Activated CD8-positive, alpha-beta memory T cell treated with anti-CD3 and anti-CD28 coated beads for 36 hours (primary cell): ENCODE measurements around the gene NALCN. TPM values are rescaled to one million over a fixed set of nuclear protein-coding genes. Genes with fewer than 3 reads are reported as not detected.

ENCODE experiments used
- CTCF ChIA-PET: fragments of 350-600 bp; sonication (Branson Sonifier 250); formaldehyde crosslinking; loops from one replicate; lab custom pipeline; 2021; ENCODE audit warnings: antibody characterized with exemption; lab: Charles Lee
- POLR2A ChIA-PET: fragments of 350-600 bp; sonication (Branson Sonifier 250); formaldehyde crosslinking; loops from one replicate; lab custom pipeline; 2021; ENCODE audit warnings: antibody characterized with exemption; lab: Charles Lee
- total RNA-seq, 2 experiments: library from RNA; stranded (reverse); gene quantifications; one replicate each; pipeline ENCODE4 v1.2.3, GENCODE V29; 2021

The NALCN gene
- total RNA-seq, 2 experiments from 2014 or later = not detected

- ChIA-PET POLR2A (no interaction called here), CTCF (no interaction called here)
These were observed 115.3 kb downstream of the NALCN start for GRCh38 chr13:101301053-101301452.

- CTCF ChIA-PET = no interaction called here
- POLR2A ChIA-PET = no interaction called here
These were observed 115.8 kb downstream of the NALCN start for GRCh38 chr13:101300531-101300930.

- ChIA-PET CTCF (no interaction called here), POLR2A (no interaction called here)
These were observed 117.8 kb downstream of the NALCN start for GRCh38 chr13:101298517-101298916.

GRCh38 chr13:101297794-101298193 is 118.5 kb downstream of the NALCN start:
- CTCF ChIA-PET = no interaction called here
- POLR2A ChIA-PET = no interaction called here

- CTCF ChIA-PET = no interaction called here
- POLR2A ChIA-PET = no interaction called here
These were observed 123.6 kb downstream of the NALCN start for GRCh38 chr13:101292711-101293110.

GRCh38 chr13:101291646-101292515 is 124.4 kb downstream of the NALCN start:
- ChIA-PET CTCF (no interaction called here), POLR2A (no interaction called here)

- ChIA-PET CTCF (no interaction called here), POLR2A (no interaction called here)
These were observed 125.1 kb downstream of the NALCN start for GRCh38 chr13:101291206-101291605.

GRCh38 chr13:101289764-101290163 is 126.5 kb downstream of the NALCN start:
- ChIA-PET CTCF (no interaction called here), POLR2A (no interaction called here)

GRCh38 chr13:101283782-101284181 is 132.5 kb downstream of the NALCN start:
- CTCF ChIA-PET = no interaction called here
- POLR2A ChIA-PET = no interaction called here

GRCh38 chr13:101272886-101273285 is 143.4 kb downstream of the NALCN start:
- ChIA-PET POLR2A (no interaction called here), CTCF (no interaction called here)

- ChIA-PET CTCF (no interaction called here), POLR2A (no interaction called here)
These were observed 144.5 kb downstream of the NALCN start for GRCh38 chr13:101271681-101272245.

GRCh38 chr13:101267656-101268055 is 148.7 kb downstream of the NALCN start:
- CTCF ChIA-PET = no interaction called here
- POLR2A ChIA-PET = interaction anchor here (0.7 kb wide), 1 partner anchor 10 kb away, joined by 3 read pairs; no protein-coding TSS in a partner anchor

GRCh38 chr13:101265934-101266333 is 150.4 kb downstream of the NALCN start:
- CTCF ChIA-PET = no interaction called here
- POLR2A ChIA-PET = no interaction called here

- CTCF ChIA-PET = no interaction called here
- POLR2A ChIA-PET = no interaction called here
These were observed 151.4 kb downstream of the NALCN start for GRCh38 chr13:101264931-101265330.

GRCh38 chr13:101262306-101262705 is 154.0 kb downstream of the NALCN start:
- ChIA-PET CTCF (no interaction called here), POLR2A (no interaction called here)

GRCh38 chr13:101258509-101258908 is 157.8 kb downstream of the NALCN start:
- POLR2A ChIA-PET = no interaction called here
- CTCF ChIA-PET = no interaction called here

- ChIA-PET CTCF (no interaction called here), POLR2A (interaction anchor here (0.6 kb wide), 1 partner anchor 9 kb away, joined by 3 read pairs; no protein-coding TSS in a partner anchor)
These were observed 158.2 kb downstream of the NALCN start for GRCh38 chr13:101258071-101258470.

GRCh38 chr13:101248739-101249514 is 167.4 kb downstream of the NALCN start:
- POLR2A ChIA-PET = no interaction called here
- CTCF ChIA-PET = no interaction called here

- POLR2A ChIA-PET = no interaction called here
- CTCF ChIA-PET = no interaction called here
These were observed 173.6 kb downstream of the NALCN start for GRCh38 chr13:101242720-101243119.

- ChIA-PET CTCF (no interaction called here), POLR2A (no interaction called here)
These were observed 177.8 kb downstream of the NALCN start for GRCh38 chr13:101238555-101238954.
